IgD-negative memory B cell (primary cell): ENCODE measurements around the gene NCDN. TPM values are rescaled to one million over a fixed set of nuclear protein-coding genes. Genes with fewer than 3 reads are reported as not detected.
"Not testable (repeated sequence)": the region's sequence is repeated elsewhere in the genome, so short reads cannot be mapped to it uniquely, and the experiment has no call there.

Source experiments
- H3K27ac Mint-ChIP-seq, 3 donors: one replicate each; pipeline ENCODE4 v1.8.0; 2020 to 2022; ENCODE audit warnings: mild to moderate bottlenecking in 3 of 3, mixed read lengths in 3 of 3, moderate library complexity in 1 of 3
- H3K27me3 Mint-ChIP-seq: one replicate; pipeline ENCODE4 v1.8.0; 2021; ENCODE audit warnings: mixed read lengths
- H3K36me3 Mint-ChIP-seq: one replicate; pipeline ENCODE4 v1.8.0; 2020; ENCODE audit warnings: mild to moderate bottlenecking, mixed read lengths
- H3K4me1 Mint-ChIP-seq, 3 donors: one replicate each; pipeline ENCODE4 v1.8.0; 2020 to 2022; ENCODE audit warnings: mixed read lengths in 3 of 3, mild to moderate bottlenecking in 1 of 3
- H3K4me3 Mint-ChIP-seq, 4 donors: one replicate each; pipeline ENCODE4 v1.8.0; 2020 to 2022; ENCODE audit warnings: mild to moderate bottlenecking in 4 of 4, mixed read lengths in 4 of 4, moderate library complexity in 3 of 4
- H3K9me3 Mint-ChIP-seq, 3 donors: one replicate each; pipeline ENCODE4 v1.8.0; 2020 to 2021; ENCODE audit warnings: mixed read lengths in 3 of 3, mild to moderate bottlenecking in 1 of 3
- polyA plus RNA-seq: library from polyadenylated mRNA; unstranded; fragments of 300-500 nt; fragmentation: Illumina TruSeq; gene quantifications from one replicate; pipeline ENCODE4 v1.2.3, GENCODE V29; 2021

The NCDN gene
- polyA plus RNA-seq, 1 donor from 2014 or later = 13.3 TPM

DNA sequence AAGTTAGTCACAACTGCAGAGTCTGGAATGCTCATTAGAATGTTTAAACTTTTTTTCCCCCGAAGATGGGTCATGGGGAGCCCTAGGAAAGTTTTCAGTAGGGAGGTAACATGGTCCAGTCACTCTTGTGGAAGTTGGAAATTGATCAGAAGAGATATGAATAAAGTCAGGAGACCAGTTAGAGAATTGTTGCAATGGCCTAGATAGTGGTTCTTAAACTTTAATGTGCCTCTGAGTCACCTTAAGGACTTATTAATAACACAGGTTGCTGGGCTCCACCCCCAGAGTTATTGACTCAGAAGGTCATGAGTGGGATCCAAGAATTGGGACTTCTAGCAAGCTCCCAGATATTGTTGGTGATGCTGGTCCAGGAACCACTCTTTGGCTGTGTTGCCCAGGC, 12.3 kb downstream of the NCDN start:
- H3K4me3 Mint-ChIP-seq = no peak overlapping the region
- no peak overlapping the region for H3K27ac Mint-ChIP-seq
- peaks cover 18% of the 10 kb centered on the region for H3K27me3 Mint-ChIP-seq
- no peaks in the 10 kb centered on the region for H3K36me3 Mint-ChIP-seq
- peaks cover 0 to 4% (median under 1%) of the 10 kb centered on the region in 3 donors for H3K4me1 Mint-ChIP-seq
- H3K9me3 Mint-ChIP-seq = no peaks in the 10 kb centered on the region

DNA sequence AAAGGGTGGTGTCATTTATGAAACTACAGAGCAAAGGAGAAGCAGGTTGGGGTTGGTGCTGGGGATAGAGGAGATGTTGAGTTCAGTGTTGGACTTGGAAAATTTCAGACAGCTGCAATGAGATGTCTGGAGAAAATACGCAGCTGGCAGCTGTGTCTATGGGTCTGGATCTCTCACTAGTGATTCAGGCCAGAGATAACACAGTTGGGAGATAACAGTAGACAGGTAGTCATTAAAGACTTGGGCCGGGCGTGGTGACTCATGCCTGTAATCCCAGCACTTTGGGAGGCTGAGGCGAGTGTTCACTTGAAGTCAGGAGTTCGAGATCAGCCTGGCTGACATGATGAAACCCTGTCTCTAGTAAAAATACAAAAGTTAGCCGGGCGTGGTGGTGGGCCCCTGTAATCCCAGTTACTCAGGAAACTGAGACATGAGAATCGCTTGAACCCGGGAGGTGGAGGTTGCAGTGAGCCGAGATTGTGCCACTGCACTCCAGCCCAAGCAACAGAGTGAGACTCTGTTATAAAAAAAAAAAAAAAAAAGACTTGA, 13.1 kb downstream of the NCDN start:
- H3K4me3 Mint-ChIP-seq = peak overlapping the region in 1 of 4 donors; percentile 43
- no peaks in the 10 kb centered on the region for H3K9me3 Mint-ChIP-seq
- peaks cover 0 to 4% (median 0%) of the 10 kb centered on the region in 3 donors for H3K4me1 Mint-ChIP-seq
- no peak overlapping the region for H3K27ac Mint-ChIP-seq
- peaks cover 18% of the 10 kb centered on the region for H3K27me3 Mint-ChIP-seq
- H3K36me3 Mint-ChIP-seq = peaks cover 3% of the 10 kb centered on the region

DNA sequence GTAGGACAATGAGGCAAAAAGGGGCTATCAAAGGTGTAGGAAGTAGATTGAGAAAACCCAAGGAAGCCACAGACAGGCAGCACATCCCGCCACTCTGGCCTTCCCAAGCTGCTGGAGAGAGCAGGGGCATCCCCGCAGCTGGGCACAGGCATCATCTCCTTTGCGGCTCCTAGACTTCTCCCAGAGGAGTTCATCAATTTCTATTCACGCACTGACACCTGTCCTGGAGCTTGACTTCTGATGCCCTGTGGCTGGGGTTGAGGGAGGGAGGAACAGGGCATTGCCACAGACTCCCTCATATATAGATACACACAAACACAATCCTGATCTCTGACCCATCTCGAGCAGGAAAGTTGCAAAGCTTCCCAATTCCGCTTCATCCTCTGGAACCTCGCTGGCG, 13.7 kb downstream of the NCDN start:
- no peak overlapping the region for H3K4me3 Mint-ChIP-seq
- H3K27ac Mint-ChIP-seq = no peak overlapping the region
- peaks cover 18% of the 10 kb centered on the region for H3K27me3 Mint-ChIP-seq
- H3K9me3 Mint-ChIP-seq = no peaks in the 10 kb centered on the region
- H3K4me1 Mint-ChIP-seq = peaks cover 0 to 4% (median under 1%) of the 10 kb centered on the region in 3 donors
- H3K36me3 Mint-ChIP-seq = peaks cover 3% of the 10 kb centered on the region

DNA sequence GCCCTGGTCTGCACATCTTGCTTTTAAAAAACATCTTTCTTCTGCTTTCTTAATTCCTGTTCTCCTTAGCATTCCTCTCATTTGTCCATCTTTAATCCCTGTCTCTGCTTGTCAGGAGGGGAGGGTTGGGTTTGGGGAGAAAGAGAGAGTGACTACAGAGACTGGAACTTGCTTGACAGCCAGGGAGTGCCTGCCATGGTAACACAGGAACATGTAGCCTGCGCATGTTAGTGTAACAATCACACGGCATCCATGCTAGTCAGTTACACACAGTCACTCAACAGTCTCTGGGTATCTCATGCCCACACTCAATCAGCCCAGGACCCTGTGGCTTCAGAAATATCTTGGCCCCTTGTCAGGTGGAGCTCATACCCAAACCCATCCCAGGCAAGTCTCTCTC, 14.7 kb downstream of the NCDN start:
- H3K4me1 Mint-ChIP-seq = peaks cover 0 to 5% (median 4%) of the 10 kb centered on the region in 3 donors
- peaks cover 18% of the 10 kb centered on the region for H3K27me3 Mint-ChIP-seq
- no peaks in the 10 kb centered on the region for H3K9me3 Mint-ChIP-seq
- H3K27ac Mint-ChIP-seq = peak overlapping the region in 1 of 3 donors; percentile 19
- peak overlapping the region in 1 of 4 donors; percentile 7 for H3K4me3 Mint-ChIP-seq
- H3K36me3 Mint-ChIP-seq = peaks cover 3% of the 10 kb centered on the region

DNA sequence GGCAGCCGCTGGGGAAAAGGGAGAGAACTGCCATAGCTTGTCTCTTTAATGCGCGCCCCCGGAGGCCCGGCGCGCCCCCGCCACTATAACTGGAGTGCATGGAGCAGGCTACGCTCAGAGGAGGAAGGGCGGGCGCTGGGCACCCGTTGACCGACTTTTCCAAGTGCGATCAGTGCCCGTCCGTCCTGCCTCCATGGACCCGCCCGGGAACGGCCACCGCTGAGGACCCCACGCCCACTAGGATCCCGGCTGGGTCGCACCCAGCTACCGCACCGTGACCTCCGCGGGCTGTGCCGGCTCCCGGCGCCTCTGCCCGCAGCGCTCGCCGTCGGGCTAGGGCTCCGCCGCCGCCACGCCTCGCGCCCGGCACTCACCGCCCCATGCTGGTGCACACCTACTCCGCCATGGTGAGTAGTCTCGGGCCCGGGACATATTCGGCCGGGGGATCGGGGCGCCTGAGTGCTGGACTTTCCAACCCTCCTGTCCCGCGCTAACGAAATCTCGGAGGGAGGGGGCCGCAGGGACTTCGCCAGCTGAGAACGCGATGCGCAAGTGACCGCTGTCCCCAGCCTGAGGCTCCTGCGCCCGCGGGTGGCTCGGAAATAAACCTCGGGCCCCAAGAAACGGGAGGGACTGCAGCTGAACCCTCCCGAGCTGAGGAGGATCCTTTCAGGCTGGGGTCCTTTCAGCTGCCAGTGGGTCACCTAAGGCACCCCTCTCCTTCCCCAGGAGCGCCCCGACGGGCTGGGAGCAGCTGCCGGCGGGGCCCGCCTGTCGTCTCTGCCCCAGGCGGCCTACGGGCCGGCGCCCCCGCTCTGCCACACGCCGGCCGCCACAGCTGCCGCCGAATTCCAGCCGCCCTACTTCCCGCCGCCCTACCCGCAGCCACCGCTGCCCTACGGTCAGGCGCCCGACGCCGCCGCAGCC, 15.9 kb downstream of the NCDN start, which contains the start of gene TFAP2E:
TSS of gene TFAP2E (plus strand) at position 117 of the 927 bp plus-strand sequence. CDS start at position 381, 264 bp downstream.
- H3K4me1 Mint-ChIP-seq = peaks cover 8 to 12% (median 10%) of the 10 kb centered on the region in 3 donors
- H3K27ac Mint-ChIP-seq = peak within 1 kb of the TSS in 1 of 3 donors; percentile 19
- H3K4me3 Mint-ChIP-seq = peak within 1 kb of the TSS in 2 of 4 donors; percentile 7 to 65
- peaks cover 3% of the 10 kb centered on the region for H3K36me3 Mint-ChIP-seq
- peaks cover 18% of the 10 kb centered on the region for H3K27me3 Mint-ChIP-seq
- peaks cover 0 to 2% (median 0%) of the 10 kb centered on the region in 3 donors for H3K9me3 Mint-ChIP-seq

DNA sequence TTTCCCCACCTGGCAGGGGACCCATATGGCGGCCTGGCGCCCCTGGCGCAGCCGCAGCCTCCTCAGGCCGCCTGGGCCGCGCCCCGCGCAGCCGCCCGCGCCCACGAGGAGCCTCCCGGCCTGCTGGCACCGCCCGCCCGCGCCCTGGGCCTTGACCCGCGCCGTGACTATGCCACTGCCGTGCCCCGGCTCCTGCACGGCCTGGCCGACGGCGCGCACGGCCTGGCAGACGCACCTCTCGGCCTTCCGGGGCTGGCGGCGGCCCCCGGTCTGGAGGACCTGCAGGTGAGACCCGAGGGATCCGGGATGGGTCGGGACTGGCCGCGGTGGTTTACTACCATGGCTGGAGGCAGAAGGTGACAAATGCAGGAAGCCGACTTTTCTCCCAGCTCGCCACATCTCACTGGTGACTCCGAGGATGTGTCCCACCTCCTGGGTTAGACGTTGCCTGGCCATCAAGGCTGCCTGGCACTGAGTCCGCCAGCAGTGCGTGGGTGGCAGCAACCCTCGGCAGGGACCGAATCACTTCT, 16.6 kb downstream of the NCDN start:
- Mint-ChIP-seq H3K9me3 (peaks cover 0 to 2% (median 0%) of the 10 kb centered on the region in 3 donors), H3K4me3 (peak overlapping the region in 1 of 4 donors; percentile 58), H3K4me1 (peaks cover 9 to 10% (median 10%) of the 10 kb centered on the region in 3 donors), H3K27me3 (peaks cover 18% of the 10 kb centered on the region), H3K27ac (no peak overlapping the region), H3K36me3 (peaks cover 3% of the 10 kb centered on the region)

DNA sequence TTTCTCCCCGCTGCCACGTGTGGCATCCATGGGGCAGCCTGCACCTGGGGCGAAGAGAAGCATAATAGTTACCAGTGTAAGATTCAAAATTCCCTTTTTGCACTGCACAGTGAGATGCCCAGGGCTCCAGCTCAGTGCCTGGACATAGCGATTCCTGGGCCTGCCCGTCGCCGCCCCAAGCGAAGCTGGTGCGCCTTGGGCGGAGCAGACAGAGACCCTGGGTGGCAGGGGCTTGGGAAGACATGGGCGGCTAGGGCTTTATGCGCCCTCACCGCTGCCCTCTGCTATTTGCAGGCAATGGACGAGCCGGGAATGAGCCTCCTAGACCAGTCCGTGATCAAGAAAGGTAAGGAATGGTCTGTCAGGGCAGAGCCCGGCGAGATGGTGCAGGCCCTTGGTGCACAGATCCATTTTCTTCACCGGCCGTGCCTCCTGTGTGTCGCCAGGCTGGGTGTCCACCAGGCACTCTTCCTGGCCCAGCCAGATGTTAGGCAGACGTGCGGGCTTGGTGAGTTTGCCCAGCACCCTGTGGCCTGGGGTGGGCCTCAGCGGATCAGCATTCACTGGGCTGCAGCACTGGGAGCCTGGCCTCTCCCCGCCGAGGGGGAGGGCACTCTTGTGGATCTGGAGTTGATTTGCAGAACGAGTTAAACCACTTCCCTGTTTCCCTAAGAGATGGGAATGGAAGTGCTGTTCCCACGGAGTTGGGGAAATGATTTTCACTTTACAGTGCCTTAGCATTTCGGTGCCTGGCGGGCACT, 17.2 kb downstream of the NCDN start:
- H3K9me3 Mint-ChIP-seq = peaks cover 0 to 2% (median 0%) of the 10 kb centered on the region in 3 donors
- peaks cover 9 to 10% (median 10%) of the 10 kb centered on the region in 3 donors for H3K4me1 Mint-ChIP-seq
- peak overlapping the region in 2 of 4 donors; percentile 58 to 71 for H3K4me3 Mint-ChIP-seq
- H3K27ac Mint-ChIP-seq = no peak overlapping the region
- peaks cover 3% of the 10 kb centered on the region for H3K36me3 Mint-ChIP-seq
- peaks cover 18% of the 10 kb centered on the region for H3K27me3 Mint-ChIP-seq

DNA sequence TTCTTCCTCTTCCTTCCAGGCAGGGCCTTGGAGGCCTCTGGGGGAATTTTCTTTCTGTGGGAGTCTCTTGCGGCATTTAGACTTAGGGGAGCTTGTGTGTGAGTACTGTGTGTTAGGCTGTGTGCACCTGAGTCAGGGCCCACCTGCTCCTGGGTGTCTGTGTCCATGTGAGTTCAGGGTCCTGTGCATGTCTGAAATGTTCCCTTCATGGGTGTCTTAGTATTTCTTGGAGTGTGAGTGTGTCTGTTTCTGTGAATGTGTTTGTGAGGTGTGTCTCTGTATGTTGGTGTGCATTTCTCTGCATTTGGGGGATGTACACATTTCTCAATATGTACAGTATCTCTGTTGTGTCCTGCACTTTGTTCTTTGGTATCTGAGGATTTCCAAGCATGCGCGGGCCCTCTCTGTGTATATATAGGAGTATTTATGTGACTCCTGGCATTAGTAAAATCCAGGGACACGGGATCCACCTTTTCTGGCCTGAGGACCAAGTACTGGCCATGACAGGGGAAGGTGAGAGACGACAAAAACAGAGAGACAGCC, 17.9 kb downstream of the NCDN start:
- peaks cover 9 to 10% (median 10%) of the 10 kb centered on the region in 3 donors for H3K4me1 Mint-ChIP-seq
- peak overlapping the region in 2 of 3 donors; percentile 10 to 18 for H3K27ac Mint-ChIP-seq
- H3K36me3 Mint-ChIP-seq = peaks cover 3% of the 10 kb centered on the region
- peaks cover 0 to 2% (median 0%) of the 10 kb centered on the region in 3 donors for H3K9me3 Mint-ChIP-seq
- peak overlapping the region; percentile 6 to 71 (median 62) for H3K4me3 Mint-ChIP-seq
- H3K27me3 Mint-ChIP-seq = peaks cover 18% of the 10 kb centered on the region

DNA sequence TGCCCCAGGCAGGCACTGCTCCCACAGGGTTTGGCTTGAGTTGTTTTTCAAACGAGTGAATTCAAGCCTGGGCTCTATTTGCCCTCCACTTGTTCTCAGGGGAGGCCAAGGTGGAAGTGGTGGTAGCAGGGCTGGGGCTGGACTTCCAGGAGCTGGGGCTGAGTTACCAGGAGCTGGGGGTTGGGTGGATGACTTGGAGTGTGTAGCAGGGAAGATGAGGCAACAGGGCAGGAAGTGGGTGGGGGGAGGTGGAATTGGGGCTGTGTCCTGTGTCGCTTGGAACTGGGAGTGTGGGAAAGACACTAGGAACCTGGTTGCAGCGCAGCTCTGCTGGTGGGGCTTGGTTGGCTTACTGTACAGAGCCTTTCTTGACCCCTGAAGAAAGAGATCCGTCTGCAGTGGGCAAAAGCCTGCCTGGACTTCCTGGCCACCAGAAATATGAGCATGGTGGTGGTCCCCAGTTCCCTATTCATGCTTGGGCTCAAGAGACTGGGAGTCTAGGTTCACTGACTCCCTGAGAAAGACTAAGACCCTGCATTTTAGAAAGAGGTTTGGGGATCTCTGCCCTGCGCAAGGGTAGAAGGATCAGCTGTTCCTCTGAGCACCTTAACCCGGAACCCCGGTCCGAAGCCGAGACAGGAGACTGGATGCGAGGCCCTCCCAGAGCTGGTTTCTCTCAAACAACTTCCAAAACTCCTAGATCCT, 18.6 kb downstream of the NCDN start:
- Mint-ChIP-seq H3K9me3 (peaks cover 0 to 2% (median 0%) of the 10 kb centered on the region in 3 donors), H3K4me1 (peaks cover 10 to 16% (median 11%) of the 10 kb centered on the region in 3 donors), H3K27me3 (peaks cover 15% of the 10 kb centered on the region), H3K36me3 (peaks cover 3% of the 10 kb centered on the region), H3K27ac (peak overlapping the region in 2 of 3 donors; percentile 80 to 89), H3K4me3 (peak overlapping the region; percentile 71 to 96 (median 88))

DNA sequence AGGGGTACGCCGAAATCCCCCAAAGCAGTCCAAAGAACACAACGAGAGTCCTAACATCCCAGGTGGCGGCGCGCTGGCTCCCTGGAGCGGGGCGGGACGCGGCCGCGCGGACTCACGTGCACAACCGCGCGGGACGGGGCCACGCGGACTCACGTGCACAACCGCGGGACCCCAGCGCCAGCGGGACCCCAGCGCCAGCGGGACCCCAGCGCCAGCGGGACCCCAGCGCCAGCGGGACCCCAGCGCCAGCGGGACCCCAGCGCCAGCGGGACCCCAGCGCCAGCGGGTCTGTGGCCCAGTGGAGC, 19.1 kb downstream of the NCDN start:
- peak overlapping the region in 2 of 3 donors; percentile 80 to 89 for H3K27ac Mint-ChIP-seq
- peaks cover 11% of the 10 kb centered on the region for H3K27me3 Mint-ChIP-seq
- peak overlapping the region; percentile 71 to 98 (median 88) for H3K4me3 Mint-ChIP-seq
- not testable (repeated sequence) for H3K9me3 Mint-ChIP-seq, H3K36me3 Mint-ChIP-seq
- peaks cover 10 to 16% (median 11%) of the 10 kb centered on the region in 3 donors for H3K4me1 Mint-ChIP-seq

DNA sequence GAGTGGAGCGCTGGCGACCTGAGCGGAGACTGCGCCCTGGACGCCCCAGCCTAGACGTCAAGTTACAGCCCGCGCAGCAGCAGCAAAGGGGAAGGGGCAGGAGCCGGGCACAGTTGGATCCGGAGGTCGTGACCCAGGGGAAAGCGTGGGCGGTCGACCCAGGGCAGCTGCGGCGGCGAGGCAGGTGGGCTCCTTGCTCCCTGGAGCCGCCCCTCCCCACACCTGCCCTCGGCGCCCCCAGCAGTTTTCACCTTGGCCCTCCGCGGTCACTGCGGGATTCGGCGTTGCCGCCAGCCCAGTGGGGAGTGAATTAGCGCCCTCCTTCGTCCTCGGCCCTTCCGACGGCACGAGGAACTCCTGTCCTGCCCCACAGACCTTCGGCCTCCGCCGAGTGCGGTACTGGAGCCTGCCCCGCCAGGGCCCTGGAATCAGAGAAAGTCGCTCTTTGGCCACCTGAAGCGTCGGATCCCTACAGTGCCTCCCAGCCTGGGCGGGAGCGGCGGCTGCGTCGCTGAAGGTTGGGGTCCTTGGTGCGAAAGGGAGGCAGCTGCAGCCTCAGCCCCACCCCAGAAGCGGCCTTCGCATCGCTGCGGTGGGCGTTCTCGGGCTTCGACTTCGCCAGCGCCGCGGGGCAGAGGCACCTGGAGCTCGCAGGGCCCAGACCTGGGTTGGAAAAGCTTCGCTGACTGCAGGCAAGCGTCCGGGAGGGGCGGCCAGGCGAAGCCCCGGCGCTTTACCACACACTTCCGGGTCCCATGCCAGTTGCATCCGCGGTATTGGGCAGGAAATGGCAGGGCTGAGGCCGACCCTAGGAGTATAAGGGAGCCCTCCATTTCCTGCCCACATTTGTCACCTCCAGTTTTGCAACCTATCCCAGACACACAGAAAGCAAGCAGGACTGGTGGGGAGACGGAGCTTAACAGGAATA, 19.7 kb downstream of the NCDN start:
- Mint-ChIP-seq H3K36me3 (peaks cover 3% of the 10 kb centered on the region), H3K9me3 (peaks cover 0 to 2% (median 0%) of the 10 kb centered on the region in 3 donors), H3K4me3 (peak overlapping the region; percentile 71 to 98 (median 87)), H3K4me1 (peaks cover 10 to 16% (median 11%) of the 10 kb centered on the region in 3 donors), H3K27ac (peak overlapping the region in 2 of 3 donors; percentile 88 to 89), H3K27me3 (peaks cover 9% of the 10 kb centered on the region)

DNA sequence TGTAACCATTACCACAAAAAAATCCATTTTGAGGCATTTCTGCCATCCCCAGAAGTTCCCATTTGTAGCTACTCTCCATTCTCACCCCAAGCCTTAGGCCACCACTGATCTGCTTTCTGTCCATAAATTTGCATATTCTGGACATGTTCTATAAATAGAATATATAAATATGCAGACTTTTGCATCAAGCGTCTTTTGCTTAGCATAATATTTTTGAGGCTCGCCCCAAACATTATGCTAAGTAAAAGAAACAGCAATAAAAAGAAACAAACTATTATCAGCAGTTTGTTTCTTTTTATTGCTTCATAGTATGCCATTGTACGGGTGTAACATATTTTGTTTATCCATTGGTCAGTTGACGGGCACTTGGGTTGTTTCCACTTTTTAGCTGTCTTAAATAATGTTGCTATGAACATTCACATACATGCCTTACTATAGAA, 23.4 kb downstream of the NCDN start:
- H3K36me3 Mint-ChIP-seq = no peaks in the 10 kb centered on the region
- peak overlapping the region in 1 of 3 donors; percentile 39 for H3K27ac Mint-ChIP-seq
- peak overlapping the region in 1 of 4 donors; percentile 23 for H3K4me3 Mint-ChIP-seq
- peaks cover 0 to 2% (median 0%) of the 10 kb centered on the region in 3 donors for H3K9me3 Mint-ChIP-seq
- no peaks in the 10 kb centered on the region for H3K27me3 Mint-ChIP-seq
- H3K4me1 Mint-ChIP-seq = peaks cover 10 to 16% (median 13%) of the 10 kb centered on the region in 3 donors

DNA sequence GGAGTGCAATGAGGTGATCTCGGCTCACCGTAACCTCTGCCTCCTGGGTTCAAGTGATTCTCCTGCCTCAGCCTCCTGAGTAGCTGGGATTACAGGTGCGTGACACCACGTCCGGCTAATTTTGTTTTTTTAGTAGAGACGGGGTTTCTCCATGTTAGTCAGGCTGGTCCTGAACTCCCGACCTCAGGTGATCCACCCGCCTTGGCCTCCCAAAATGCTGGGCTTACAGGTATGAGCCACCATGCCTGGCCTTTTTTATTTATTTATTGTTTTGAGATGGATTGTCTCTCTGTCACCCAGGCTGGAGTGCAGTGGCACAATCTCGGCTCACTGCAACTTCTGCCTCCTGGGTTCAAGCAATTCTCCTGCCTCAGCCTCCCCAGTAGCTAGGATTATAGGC, 24.0 kb downstream of the NCDN start:
- H3K27me3 Mint-ChIP-seq, H3K36me3 Mint-ChIP-seq, H3K9me3 Mint-ChIP-seq: not testable (repeated sequence)
- peak overlapping the region in 1 of 3 donors; percentile 19 for H3K27ac Mint-ChIP-seq
- H3K4me1 Mint-ChIP-seq = peaks cover 6 to 13% (median 13%) of the 10 kb centered on the region in 3 donors
- H3K4me3 Mint-ChIP-seq = peak overlapping the region in 2 of 4 donors; percentile 23 to 45
